Activated B cell treated with CpG ODN at 0.5 μM for 24 hours (primary cell): ENCODE results near the gene ADAT1. TPM values are rescaled to one million over a fixed set of nuclear protein-coding genes. Genes with fewer than 3 reads are reported as not detected.
A peak's percentile ranks its signal among the peaks of the same experiment; 100 is the strongest.

Experiments used
- ATAC-seq: fragments of 200-7000 bp; cut with Tn5 transposase; one replicate; pipeline ENCODE4 v1.10.0; 2021; ENCODE audit warnings: low read depth, mild to moderate bottlenecking, moderate library complexity
- CTCF ChIA-PET: fragments of 350-600 bp; sonication (Branson Sonifier 250); formaldehyde crosslinking; loops from one replicate; lab custom pipeline; 2021; ENCODE audit warnings: antibody characterized with exemption; lab: Charles Lee
- POLR2A ChIA-PET: fragments of 350-600 bp; sonication (Branson Sonifier 250); formaldehyde crosslinking; loops from one replicate; lab custom pipeline; 2021; ENCODE audit warnings: antibody characterized with exemption; lab: Charles Lee
- DNase-seq: peaks from one replicate; pipeline ENCODE4 v3.0.0; 2022
- H3K27ac Mint-ChIP-seq: one replicate; pipeline ENCODE4 v1.8.0; 2020; ENCODE audit warnings: mixed read lengths
- H3K27me3 Mint-ChIP-seq: one replicate; pipeline ENCODE4 v1.8.0; 2021; ENCODE audit warnings: mixed read lengths
- H3K36me3 Mint-ChIP-seq: one replicate; pipeline ENCODE4 v1.8.0; 2021; ENCODE audit warnings: low read depth, mixed read lengths
- H3K4me1 Mint-ChIP-seq: one replicate; pipeline ENCODE4 v1.8.0; 2021; ENCODE audit warnings: mixed read lengths
- H3K4me3 Mint-ChIP-seq: one replicate; pipeline ENCODE4 v1.8.0; 2020; ENCODE audit warnings: mild to moderate bottlenecking, mixed read lengths
- H3K9me3 Mint-ChIP-seq: one replicate; pipeline ENCODE4 v1.8.0; 2020; ENCODE audit warnings: mixed read lengths
- CTCF ChIP-seq: fragments of 200-600 bp; IDR thresholded peaks from one replicate; pipeline ENCODE4 v1.8.0; 2022; ENCODE audit warnings: antibody characterized with exemption, mild to moderate bottlenecking
- intact Hi-C: fragments of 100-400 bp; cut with micrococcal nuclease; formaldehyde crosslinking; loops from one replicate; pipeline ENCODE4 v1.15.1; 2024
- total RNA-seq: library from RNA; stranded (reverse); gene quantifications from 2 replicates; pipeline ENCODE4 v1.2.3, GENCODE V29; 2022

The ADAT1 gene
- total RNA-seq, 1 donor from 2014 or later: 57.2 TPM

GRCh38 chr16:75647112-75647491 is 24.0 kb upstream of the ADAT1 start:
- H3K27me3 Mint-ChIP-seq: no peaks in the 10 kb centered on the region
- DNase-seq: no peak
- peaks cover 61% of the 10 kb centered on the region for H3K4me1 Mint-ChIP-seq
- H3K9me3 Mint-ChIP-seq: no peaks in the 10 kb centered on the region
- peak overlapping the region; percentile 98 for H3K27ac Mint-ChIP-seq
- peaks cover 61% of the 10 kb centered on the region for H3K36me3 Mint-ChIP-seq
- ChIA-PET CTCF (interaction anchor here (0.6 to 2.9 kb wide), 5 partner anchors 24 to 1058 kb away, joined by 3 to 11 read pairs (median 4); partner anchors contain the start of gene ADAT1), POLR2A (interaction anchor here (0.6 to 4.7 kb wide), 16 partner anchors 16 to 1544 kb away, joined by 3 to 95 read pairs (median 5); partner anchors contain the start of genes ADAT1, CFDP1, CHST6 and GABARAPL2)
- intact Hi-C loops: loop anchor here (1.0 to 5.0 kb wide), 11 partner anchors 24 to 1565 kb away; partner anchors contain the start of genes ADAT1, CFDP1, GABARAPL2 and MON1B
- no peak for TF ChIP-seq CTCF
- H3K4me3 Mint-ChIP-seq: peak overlapping the region; percentile 100
- peak; percentile 9 for ATAC-seq

GRCh38 chr16:75644240-75645012 is 21.3 kb upstream of the ADAT1 start:
- ChIA-PET CTCF (interaction anchor here (1.3 kb wide), 1 partner anchor 120 kb away, joined by 3 read pairs; no protein-coding TSS in a partner anchor), POLR2A (no interaction called here)
- ATAC-seq (no peak), DNase-seq (no peak)
- peak overlapping the region; percentile 5 for H3K4me3 Mint-ChIP-seq
- intact Hi-C loops: loop anchor here (5.0 kb wide), 2 partner anchors 947 to 1568 kb away; no protein-coding TSS in a partner anchor
- TF ChIP-seq CTCF: no peak
- H3K36me3 Mint-ChIP-seq: peaks cover 79% of the 10 kb centered on the region
- no peaks in the 10 kb centered on the region for H3K9me3 Mint-ChIP-seq
- no peak overlapping the region for H3K27ac Mint-ChIP-seq
- no peaks in the 10 kb centered on the region for H3K27me3 Mint-ChIP-seq
- peaks cover 35% of the 10 kb centered on the region for H3K4me1 Mint-ChIP-seq

- TF ChIP-seq CTCF: no peak
- intact Hi-C loops: no loop called here
- CTCF ChIA-PET: no interaction called here
Observed at GRCh38 chr16:75640598-75640997, 17.5 kb upstream of the ADAT1 start.

GRCh38 chr16:75635036-75635435 is 12.0 kb upstream of the ADAT1 start:
- CTCF ChIA-PET: no interaction called here
- ATAC-seq (no peak), DNase-seq (no peak)
- H3K9me3 Mint-ChIP-seq: no peaks in the 10 kb centered on the region
- H3K36me3 Mint-ChIP-seq: peaks cover 89% of the 10 kb centered on the region
- H3K27ac Mint-ChIP-seq: no peak overlapping the region
- TF ChIP-seq CTCF: no peak
- intact Hi-C loops: no loop called here
- H3K27me3 Mint-ChIP-seq: no peaks in the 10 kb centered on the region
- no peaks in the 10 kb centered on the region for H3K4me1 Mint-ChIP-seq
- POLR2A ChIA-PET: no interaction called here
- no peak overlapping the region for H3K4me3 Mint-ChIP-seq

More at GRCh38 chr16:75640598-75640997, 17.5 kb upstream of the ADAT1 start:
- Mint-ChIP-seq H3K27ac (no peak overlapping the region), H3K36me3 (peaks cover 92% of the 10 kb centered on the region), H3K4me1 (peaks cover 17% of the 10 kb centered on the region), H3K27me3 (no peaks in the 10 kb centered on the region), H3K9me3 (no peaks in the 10 kb centered on the region), H3K4me3 (no peak overlapping the region)
- no peak for ATAC-seq
- POLR2A ChIA-PET: interaction anchor here (1.8 kb wide), 1 partner anchor 18 kb away, joined by 10 read pairs; the partner anchor contains the start of gene ADAT1
- DNase-seq: no peak

- H3K4me3 Mint-ChIP-seq: no peak overlapping the region
- ATAC-seq (no peak), DNase-seq (no peak)
- no peaks in the 10 kb centered on the region for H3K4me1 Mint-ChIP-seq
- TF ChIP-seq CTCF: no peak
- peaks cover 91% of the 10 kb centered on the region for H3K36me3 Mint-ChIP-seq
- no peak overlapping the region for H3K27ac Mint-ChIP-seq
- ChIA-PET POLR2A (interaction anchor here (0.7 to 1.5 kb wide), 2 partner anchors 10 to 200 kb away, joined by 5 read pairs; partner anchors contain the start of gene ADAT1), CTCF (no interaction called here)
- no peaks in the 10 kb centered on the region for H3K27me3 Mint-ChIP-seq
- intact Hi-C loops: no loop called here
- H3K9me3 Mint-ChIP-seq: no peaks in the 10 kb centered on the region
Observed at GRCh38 chr16:75632857-75633256, 9.8 kb upstream of the ADAT1 start.
